ENCODE measurements around the gene CHMP6.

DNA sequence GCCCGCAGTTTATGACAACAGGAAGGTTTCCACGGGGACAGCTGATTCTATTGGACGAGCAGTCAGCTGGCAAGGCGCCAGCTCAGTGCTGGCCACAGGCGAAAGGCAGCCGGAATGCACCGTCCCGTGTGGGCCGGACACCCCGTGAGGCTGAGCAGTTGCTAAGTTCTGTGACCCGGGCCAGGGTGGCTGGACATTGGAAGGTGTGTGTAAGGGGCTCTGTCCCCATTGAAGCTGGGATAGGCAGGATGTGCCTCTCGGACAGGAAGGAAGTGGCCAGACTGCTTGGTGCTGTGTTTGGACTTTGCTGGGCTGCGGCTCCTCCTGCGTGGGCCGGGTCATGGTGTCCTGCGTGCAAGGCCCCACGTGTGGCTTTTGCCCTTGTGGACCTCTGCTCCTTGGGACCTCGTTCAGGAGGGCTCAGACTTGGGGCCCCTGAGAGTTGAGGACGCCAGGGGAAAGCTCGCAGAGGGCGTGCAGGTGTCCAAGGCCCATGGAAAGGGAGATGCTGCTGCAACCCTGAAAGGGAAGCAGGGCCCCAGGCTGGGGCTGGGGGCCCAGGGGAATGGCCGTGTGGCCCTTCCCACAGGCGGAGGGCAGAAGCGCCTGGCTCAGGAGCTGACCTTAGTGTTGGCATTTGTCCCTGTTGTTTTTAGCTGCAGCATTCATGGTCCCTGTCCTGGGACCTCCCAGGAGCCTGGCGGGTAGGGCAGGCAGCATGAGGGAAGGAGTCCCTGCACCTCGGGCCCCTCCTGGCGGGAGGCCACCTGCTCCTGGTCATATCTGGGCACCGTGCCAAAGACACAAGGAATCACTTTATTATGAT, 53.3 kb downstream of the CHMP6 start:
- TF ChIP-seq, protein P1, sequence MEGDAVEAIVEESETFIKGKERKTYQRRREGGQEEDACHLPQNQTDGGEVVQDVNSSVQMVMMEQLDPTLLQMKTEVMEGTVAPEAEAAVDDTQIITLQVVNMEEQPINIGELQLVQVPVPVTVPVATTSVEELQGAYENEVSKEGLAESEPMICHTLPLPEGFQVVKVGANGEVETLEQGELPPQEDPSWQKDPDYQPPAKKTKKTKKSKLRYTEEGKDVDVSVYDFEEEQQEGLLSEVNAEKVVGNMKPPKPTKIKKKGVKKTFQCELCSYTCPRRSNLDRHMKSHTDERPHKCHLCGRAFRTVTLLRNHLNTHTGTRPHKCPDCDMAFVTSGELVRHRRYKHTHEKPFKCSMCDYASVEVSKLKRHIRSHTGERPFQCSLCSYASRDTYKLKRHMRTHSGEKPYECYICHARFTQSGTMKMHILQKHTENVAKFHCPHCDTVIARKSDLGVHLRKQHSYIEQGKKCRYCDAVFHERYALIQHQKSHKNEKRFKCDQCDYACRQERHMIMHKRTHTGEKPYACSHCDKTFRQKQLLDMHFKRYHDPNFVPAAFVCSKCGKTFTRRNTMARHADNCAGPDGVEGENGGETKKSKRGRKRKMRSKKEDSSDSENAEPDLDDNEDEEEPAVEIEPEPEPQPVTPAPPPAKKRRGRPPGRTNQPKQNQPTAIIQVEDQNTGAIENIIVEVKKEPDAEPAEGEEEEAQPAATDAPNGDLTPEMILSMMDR (IDR thresholded peaks at IDR 0.05), result no peak
- no peak for TF ChIP-seq POLR2A (IDR thresholded peaks at IDR 0.05)
